Stimulated activated CD8-positive, alpha-beta memory T cell treated with anti-CD3 and anti-CD28 coated beads, Interleukin-7, amount 100 ng/mL, for 4 hours (primary cell): ENCODE results near the gene NSFL1C.
A peak's percentile ranks its signal among the peaks of the same experiment; 100 is the strongest.
"Not testable (repeated sequence)": the region's sequence is repeated elsewhere in the genome, so short reads cannot be mapped to it uniquely, and the experiment has no call there.

Source experiments
- DNase-seq, 2 donors: peaks; one replicate each; pipeline ENCODE4 v3.0.0-alpha.2; 2020; ENCODE audit warnings: low read depth in 2 of 2

NSFL1C gene

DNA sequence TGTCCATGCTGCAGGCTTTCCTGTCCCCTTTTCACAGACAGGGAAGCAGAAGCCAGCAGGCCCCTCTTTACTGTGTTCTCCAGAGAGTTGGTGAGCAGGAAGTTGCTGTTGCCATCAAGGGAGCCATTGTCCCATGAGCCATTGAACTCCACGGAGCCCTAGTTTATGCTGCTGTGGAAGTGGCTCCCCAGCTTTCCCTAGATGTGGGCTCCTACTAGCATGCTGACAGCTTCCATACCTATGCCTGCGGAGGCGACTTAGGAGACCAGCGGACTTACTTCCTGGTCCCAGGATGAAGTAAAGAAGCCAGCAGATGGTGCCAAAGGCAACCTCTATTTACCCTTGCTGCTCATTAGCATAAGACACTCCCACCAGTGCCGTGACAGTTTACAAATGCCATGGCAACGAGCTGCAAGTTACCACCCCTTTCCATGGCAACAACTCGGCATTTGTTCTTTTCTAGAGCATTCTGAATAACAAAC is 43.0 kb downstream of the NSFL1C start:
- no peak for DNase-seq

DNA sequence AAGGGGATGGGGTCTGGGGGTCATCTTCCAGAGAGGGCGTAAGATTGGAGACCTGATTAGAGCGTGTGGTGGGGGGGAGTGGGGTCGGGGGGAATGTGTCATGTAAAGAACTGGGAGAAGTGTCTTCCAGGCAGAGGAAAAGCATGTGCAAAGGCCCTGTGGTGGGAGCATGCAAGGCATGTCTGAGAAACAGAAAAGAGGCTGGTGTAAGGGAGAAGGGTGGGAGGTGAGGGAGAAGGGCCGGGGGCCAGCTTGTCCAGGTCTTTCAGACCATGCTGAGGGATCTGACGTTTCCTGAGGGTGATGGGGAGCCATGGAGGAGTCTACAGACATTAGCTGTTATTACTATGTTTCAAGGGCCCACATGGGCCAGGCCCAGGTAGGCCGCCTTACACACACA is 43.4 kb downstream of the NSFL1C start:
- DNase-seq, result no peak

DNA sequence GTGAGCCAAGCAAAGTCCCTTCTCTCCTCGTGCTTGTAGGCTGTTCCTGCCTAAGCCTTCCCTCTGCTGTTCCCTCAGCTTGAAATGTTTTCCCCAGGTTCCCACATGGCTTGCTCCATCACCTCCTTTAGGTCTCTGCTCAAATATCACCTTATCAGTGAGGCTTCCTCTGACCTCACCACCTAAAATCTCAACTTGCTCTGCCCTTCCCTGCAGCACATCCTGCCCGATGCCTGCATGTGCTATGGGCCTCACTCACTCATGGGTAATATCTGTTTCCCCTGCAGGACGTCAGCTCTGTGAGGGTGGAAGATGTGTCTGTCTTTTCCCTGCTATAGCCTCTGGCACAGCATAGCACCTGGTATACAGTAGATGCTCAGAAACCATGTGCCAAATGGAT is 43.9 kb downstream of the NSFL1C start:
- DNase-seq, result no peak

DNA sequence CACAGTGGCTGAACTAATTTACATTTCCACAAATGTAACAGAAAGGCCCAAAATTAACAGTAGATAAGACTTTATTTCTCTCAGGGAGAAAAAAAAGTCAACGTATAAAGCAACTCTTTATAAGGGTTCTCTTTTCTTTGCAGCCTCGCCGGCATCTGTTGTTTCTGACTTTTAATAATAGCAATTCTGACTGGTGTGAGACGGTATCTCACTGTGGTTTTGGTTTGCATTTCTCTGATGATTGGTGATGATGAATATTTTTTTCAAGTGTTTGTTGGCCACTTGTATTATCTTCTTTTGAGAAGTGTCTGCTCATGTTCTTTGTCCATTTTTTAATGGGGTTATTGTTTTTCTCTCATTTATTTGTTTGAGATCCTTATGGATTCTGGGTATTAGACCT is 46.6 kb downstream of the NSFL1C start:
- no peak for DNase-seq

DNA sequence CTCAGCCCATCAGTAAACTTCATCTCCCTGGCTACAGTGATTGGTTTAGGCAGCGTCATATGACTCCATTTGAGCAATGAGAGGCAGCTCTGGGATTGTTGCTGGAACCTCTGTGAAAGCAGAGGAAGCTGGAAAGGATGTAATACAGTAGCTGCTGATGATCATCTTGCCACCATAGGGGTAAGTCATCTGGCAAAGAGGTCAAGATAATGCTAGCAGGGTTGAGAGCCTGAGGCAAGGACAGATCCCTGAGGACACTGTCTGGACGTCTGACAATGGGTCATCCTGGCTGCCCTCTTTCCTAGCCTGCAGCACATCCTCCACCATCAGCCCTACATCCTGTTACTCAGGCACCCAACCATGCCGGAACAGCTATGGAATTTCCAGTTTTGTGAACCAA is 48.3 kb downstream of the NSFL1C start:
- DNase-seq, result no peak

DNA sequence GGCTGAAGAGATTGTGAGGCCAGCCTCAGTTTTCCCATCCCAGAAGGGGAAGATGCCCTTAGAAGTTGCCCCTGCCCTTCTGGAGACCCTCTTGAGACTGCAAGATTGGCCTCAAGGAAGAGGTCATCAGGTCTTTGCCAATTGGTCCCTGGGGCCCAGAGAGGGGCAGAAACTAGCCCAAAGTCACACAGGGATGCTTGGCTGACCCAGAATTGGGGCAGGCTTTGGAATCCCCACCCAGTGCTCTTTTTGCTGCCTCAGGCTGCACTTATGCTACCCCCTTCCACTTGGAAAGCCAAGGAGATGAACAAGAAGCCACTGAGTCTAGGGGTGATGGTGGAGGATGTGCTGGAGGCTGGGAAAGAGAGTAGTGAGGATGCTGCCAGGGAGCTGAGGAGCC is 48.9 kb downstream of the NSFL1C start:
- no peak for DNase-seq

DNA sequence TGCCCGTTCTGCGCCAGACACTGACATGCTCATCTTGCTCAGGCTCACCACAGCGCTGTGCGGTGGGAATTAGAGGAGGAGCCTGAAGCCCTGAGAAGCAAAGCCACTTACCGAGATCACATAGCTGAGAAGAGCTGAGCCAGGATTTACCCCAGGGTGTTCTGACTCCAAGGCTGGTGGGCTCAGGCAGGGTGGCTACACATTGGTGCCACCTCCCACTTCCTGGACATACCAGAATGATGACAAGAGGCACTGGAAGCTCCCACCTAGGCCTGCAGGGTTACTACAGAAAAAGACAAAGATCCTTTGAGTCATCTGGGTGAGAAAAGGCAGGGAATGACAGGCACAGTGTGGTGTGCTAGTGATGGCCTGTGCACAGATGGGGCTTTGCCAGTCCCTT is 49.4 kb downstream of the NSFL1C start:
- DNase-seq, result no peak

DNA sequence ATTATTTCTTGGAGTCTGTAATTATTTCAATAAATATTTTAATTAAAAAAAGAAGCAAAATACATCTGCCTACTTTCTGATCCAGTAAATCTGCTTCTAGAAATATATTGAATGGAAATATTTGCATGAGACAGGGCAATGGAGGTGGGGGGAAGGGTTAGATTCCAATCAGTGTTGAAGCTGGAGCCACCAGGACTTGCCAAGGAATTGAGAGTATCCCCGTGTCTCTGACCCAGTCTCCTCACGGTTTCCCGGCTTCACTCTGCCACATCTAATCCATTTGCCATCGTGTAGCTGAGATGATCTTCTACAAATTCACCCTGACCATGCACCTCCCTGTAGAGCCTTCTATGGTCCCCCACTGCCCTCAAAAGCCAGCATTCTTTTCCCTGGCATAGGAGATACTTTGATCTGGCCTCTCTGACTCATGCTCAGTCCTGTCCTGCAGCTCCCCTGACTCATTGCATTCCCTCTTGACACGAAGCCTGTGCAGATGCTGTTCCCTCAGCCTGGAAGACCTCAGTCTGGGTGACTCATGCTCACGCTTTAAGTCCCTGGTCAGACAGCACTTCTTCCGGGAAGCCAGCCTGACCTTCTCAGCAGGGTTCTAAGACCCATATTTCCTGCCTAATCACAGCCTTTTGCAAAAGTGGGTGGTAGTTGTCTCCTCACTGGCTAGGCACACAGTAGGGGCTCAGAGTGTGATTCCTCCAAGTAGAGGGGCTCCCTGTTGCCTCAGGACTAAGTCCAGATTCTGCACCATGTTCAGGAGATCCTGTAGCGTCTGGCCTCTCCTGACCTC is 50.8 kb downstream of the NSFL1C start:
- no peak for DNase-seq

DNA sequence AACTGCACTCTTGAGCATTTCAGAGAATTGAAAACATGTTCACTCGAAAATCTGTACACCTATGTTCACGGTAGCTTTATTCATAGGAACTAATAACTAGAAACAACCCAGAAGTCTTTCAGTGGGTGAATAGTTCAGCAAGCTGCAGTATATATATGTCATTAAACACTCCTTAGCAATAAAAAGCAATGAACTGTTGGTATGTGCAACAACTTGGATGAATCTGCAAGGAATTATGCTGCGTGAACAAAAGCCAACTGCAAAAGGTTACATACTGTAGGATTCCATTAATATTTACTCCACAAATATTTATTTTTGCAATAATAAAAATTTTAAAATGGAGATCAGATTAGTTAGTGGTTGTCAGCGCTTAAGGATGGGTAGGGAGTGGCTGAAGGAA is 51.7 kb downstream of the NSFL1C start:
- DNase-seq, result no peak

DNA sequence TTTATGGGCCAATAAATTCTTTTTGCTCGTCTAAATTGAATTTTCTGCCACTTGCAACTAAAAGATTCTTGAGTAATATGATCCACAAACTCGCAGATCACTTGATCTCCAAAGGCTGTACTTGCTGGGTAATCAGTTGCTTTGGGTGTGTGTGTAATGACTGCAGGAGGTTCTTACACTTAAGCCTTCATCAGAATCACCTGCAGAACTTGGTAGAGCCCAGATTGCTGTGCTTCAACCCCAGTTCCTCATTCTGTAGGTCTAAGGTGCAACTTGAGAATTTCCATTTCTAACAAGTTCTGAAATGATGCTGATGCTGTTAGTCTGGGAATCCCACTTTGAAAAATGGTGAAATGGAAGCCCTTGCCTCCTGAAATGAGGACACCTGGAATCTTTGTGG is 60.8 kb downstream of the NSFL1C start:
- no peak for DNase-seq

DNA sequence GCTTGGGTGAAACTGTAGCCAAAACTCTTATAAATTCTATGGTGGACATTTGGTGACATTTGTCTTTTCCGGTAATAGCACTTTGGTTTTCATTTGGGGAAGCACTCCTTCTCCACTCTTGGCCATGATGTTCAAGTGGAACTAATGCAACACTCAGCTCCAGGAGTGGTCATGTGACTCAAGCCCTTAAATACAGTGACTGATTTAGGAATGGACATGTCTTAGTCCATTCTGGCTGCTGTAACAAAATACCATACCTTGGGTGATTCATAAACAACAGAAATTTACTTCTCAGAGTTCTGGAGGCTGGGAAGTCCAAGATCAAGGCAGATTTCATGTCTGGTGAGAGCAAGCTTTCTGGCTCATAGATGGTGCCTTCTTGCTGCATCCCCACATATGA is 63.0 kb downstream of the NSFL1C start:
- DNase-seq, result no peak

DNA sequence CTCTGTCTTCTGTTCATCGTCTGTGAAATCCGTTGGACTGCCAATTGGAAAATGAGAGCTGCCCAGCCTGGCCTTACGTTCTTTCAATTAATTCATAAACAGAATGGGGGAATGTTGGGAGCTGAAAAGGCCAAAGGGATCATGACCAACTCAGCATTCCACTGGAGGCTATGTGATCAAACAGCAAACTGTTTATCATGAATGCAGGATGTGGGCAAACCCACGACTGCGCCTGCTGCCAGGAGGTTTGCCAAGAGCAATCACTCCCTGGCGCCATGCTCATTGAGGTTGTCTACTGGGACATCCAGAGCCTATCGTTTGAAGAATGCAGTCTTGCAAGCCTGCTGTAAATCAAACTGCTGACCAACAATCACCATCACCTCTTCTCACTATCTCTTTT is 64.5 kb downstream of the NSFL1C start:
- no peak for DNase-seq

DNA sequence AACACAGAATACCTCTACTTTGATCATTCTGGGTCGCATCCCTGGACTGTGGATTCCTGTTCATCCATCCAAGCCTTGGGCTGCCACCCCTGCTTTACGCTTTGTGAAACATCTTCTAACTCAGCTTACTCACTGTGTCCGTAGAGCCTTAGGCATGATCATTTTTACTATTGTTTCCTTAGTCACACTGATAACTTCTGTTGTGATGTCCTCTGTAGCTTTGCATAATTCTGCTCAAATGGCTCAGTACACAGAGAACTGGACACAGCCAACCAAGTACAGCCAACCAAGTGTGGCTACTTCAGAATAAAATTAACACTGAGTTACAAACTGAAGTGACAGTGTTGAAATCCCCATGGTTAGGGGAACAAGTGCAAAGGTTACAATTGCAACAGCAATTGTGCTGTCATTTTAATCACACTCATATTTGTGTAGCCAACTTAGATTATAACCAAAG is 65.2 kb downstream of the NSFL1C start:
- DNase-seq, result no peak

DNA sequence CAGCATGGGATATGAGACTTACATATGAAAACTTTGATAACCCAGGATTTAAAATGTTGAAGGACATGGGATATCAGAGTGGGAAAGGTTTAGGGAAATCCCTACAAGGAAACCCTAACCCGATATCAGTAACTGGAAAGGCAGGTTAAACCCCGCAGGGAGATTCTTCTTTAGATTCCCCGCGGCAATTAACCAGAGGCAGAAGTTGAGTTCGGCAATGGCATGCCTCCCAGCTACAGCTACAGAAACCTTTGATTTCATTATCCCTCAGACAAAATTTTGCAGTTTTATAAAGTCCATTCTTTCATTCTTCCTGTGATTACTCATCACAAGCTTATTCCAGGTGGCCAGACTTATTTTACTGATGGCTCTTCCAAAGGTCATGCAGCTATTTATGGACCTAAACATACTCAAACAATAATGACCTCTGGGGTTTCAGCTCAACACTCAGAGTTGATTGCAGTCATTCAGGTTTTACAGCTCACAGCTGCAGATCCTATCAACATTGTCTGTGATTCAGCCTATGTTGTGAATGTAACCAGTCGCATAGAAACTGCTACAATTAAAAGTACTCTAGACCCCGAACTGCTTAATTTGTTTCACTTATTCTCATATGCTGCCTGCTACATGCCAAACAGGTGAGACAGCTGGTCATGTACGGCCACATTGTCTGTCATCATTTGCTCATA is 66.8 kb downstream of the NSFL1C start:
- not testable (repeated sequence) for DNase-seq

DNA sequence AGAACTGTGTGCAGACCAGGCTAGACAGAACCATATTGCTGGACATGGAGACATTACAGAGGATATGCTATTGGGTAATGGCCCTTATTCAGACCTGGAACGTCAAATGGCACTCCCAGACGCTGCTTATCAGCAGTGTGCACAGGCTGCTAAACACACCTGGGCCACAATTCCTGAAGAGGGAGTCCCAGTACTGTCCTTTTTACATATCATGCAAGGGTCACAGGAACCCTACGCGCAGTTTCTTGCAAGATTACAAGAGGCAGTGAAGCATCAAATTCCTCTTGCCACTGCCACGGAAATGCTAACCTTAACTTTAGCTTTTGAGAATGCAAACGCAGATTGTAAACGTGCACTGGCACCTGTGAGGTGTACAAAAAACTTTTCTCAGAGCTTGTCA is 68.5 kb downstream of the NSFL1C start:
- not testable (repeated sequence) for DNase-seq

DNA sequence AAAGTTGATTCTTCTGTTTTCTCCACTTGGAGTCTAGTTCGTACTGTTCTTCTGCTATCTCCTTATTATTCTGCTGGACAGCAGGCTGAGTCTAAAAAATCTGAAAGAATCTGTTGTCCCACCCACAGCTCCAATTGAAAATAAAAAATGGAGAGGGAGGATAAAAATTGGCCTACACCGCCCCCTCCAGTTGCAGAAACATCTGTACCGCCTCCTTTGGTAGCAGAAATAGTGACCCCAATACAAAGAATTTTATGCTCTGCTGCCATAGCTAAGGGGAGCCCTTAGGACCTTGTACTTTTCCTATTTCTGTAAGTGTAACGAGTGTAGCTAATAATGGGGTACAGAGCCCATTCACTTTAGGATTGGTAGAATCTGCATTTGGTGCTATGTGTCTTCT is 68.9 kb downstream of the NSFL1C start:
- no peak for DNase-seq

DNA sequence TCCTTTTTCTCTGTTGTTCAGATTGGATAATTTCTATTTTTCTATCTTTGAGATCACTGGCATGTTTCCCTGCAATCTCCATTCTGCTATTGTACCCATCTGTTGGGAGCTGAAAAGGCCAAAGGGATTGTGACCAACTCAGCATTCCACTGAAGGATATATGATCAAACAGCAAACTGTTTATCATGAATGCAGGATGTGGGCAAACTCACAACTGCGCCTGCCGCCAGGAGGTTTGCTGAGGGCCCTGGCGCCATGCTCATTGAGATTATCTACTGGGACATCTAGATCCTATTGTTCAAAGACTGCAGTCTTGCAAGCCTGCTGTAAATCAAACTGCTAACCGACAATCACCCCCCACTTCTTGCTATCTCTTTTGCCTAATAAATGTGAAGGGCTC is 69.9 kb downstream of the NSFL1C start:
- no peak for DNase-seq

DNA sequence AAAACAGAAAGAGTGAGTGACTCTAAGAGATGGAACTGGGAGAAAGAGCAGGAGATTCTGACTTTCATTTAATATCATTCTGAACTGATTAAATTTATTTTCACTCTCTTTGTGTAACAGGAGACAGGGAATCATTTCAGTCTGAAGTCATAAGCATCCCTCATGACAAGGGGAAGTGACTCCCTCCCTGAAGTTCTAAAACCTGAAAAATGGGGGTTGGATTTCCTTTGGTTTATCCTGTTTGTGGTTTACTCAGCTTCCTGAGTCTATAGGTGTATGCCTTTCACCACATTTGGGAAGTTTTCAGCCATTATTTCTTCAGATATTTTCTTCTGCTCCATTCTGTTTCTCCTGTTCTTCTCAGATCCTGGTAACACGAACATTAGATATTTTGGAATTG is 70.4 kb downstream of the NSFL1C start:
- no peak for DNase-seq

DNA sequence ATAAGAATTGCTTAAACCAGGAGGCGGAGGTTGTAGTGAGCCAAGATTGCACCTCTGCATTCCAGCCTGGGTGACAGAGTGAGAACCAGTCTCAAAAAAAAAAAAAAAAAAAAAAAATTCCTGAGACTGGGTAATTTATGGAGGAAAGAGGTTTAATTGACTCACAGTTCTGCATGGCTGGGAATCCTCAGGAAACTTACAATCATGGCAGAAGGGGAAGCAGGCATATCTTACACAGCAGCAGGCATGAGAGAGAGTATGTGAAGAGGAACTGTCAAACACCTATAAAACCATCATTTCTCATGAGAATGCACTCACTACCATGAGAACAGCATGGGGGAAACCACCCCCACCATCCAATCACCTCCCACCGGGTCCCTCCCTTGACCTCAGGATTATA is 72.0 kb downstream of the NSFL1C start:
- DNase-seq, result no peak

DNA sequence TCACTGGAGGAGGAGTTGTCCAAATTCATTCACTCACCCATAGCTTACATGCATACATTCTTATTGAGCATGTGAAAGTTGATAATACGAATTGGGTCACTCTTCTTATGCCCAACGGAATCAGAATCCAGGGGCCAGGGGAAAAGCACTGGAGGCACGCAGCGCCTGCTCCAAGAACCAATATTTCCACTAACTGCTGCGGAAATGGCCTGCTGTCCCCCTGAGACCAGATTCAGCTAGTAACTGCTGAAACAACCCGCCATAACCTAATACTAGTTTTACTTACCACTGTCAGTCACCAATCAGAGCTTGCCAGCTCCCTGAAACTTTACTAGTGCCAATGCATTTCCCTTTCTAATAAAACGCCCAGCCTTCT is 73.2 kb downstream of the NSFL1C start:
- DNase-seq, result no peak

DNA sequence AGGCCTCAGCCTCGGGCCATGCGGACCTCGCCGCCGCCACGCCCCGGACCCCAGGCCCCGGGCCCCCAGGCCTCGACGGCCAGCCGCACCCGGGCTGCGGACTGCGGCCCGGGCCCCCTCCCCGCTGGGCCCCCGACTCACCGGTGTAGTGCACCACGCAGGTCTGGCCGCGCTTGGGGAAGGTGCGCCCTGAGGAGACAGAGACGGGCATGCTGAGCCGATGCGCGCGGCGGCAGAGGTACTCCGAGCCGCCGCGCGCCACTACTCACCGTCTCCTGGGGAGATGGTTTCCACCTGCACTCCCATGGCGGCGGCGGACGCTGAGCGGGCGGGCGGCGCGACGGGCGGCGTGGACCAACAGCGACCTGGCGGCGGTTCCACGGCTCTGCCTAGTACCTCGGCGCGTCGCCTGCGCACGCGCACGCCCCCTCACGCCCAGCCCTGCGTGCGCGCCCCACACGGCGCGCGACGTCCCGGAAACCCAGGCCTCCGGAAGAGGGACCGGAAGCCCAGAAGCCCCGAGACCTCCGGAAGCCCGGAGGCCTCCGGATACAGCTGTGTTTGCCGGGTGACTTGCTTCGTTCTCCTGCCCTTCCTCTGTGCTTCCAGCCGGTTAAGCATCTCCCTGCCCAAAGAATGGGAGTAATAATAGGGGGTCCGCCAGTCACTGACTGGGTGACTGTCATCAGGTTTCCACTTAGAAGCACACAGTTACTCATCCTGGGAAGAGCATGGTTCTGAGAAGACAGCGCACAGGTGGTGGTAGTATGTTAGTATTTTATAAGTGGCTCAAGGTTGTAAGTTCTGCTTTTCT is 73.7 kb downstream of the NSFL1C start, which contains the start of gene FKBP1A:
TSS of gene FKBP1A (minus strand) at position 362 of the 814 bp plus-strand sequence. CDS start at position 306, 56 bp downstream.
- peak; percentile 76 to 87 for DNase-seq

DNA sequence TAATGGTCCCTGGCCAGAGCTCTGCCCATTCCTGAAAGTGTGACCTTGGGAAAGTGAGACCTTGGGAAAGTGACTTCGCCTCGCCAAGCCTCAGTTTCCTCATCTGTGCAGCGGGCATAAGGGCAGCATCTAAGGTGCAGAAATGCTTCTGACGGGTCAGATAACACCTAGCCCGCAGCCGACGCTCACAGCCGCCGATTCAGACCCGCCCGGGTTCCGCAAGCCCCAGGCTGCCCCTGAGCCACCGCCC is 74.3 kb downstream of the NSFL1C start:
- DNase-seq, result no peak
